HL-60 (cell line): ENCODE measurements around the gene GALNS.

Experiments
- DNase-seq, 2 experiments: peaks; one replicate each; pipeline ENCODE4 v3.0.0-alpha.2; 2010 to 2020; ENCODE audit warnings: low read depth in 1 of 2, low spot score in 1 of 2
- H3K27ac ChIP-seq: fragments of 250-450 bp; sonication (Bioruptor Pico); replicated peaks from 2 replicates; pipeline ENCODE4 v1.5.1; 2020; ENCODE audit warnings: mild to moderate bottlenecking, moderate library complexity
- H3K27me3 ChIP-seq: fragments of 250-450 bp; sonication (Bioruptor Pico); 2 replicates; pipeline ENCODE4 v1.5.1; 2021; ENCODE audit warnings: mild to moderate bottlenecking, moderate library complexity; ENCODE audit not compliant: insufficient read depth, poor library complexity, severe bottlenecking
- H3K4me3 ChIP-seq: replicated peaks from 2 replicates; pipeline ENCODE4 v1.5.1; 2011; ENCODE audit warnings: mild to moderate bottlenecking, control low read depth, low read length; ENCODE audit not compliant: insufficient read depth
- CTCF ChIP-seq: IDR thresholded peaks from one replicate; pipeline ENCODE4 v1.5.1; 2011; ENCODE audit warnings: low read length, control low read depth, inconsistent platforms; ENCODE audit not compliant: insufficient read depth
- GABPA ChIP-seq: IDR thresholded peaks from 2 replicates; pipeline ENCODE4 v1.6.1; 2012; ENCODE audit warnings: low read depth
- POLR2AphosphoS5 ChIP-seq: IDR thresholded peaks from 2 replicates; pipeline ENCODE4 v1.6.1; 2012; ENCODE audit warnings: low read depth
- REST ChIP-seq: IDR thresholded peaks from 2 replicates; pipeline ENCODE4 v1.6.1; 2012; ENCODE audit warnings: low read depth; ENCODE audit not compliant: insufficient replicate concordance
- SPI1 ChIP-seq: IDR thresholded peaks from 2 replicates; pipeline ENCODE4 v1.6.1; 2012; ENCODE audit warnings: low read depth, mild to moderate bottlenecking, borderline replicate concordance

GALNS gene

GRCh38 chr16:88886420-88886844 lies 29.7 kb upstream of the GALNS start:
- Histone ChIP-seq H3K4me3 (no peak overlapping the region), H3K27me3 (no peaks in the 10 kb centered on the region), H3K27ac (no peak overlapping the region)
- no peak for DNase-seq
- TF ChIP-seq REST (no peak), GABPA (no peak), POLR2AphosphoS5 (no peak), SPI1 (no peak), CTCF (no peak)

DNA sequence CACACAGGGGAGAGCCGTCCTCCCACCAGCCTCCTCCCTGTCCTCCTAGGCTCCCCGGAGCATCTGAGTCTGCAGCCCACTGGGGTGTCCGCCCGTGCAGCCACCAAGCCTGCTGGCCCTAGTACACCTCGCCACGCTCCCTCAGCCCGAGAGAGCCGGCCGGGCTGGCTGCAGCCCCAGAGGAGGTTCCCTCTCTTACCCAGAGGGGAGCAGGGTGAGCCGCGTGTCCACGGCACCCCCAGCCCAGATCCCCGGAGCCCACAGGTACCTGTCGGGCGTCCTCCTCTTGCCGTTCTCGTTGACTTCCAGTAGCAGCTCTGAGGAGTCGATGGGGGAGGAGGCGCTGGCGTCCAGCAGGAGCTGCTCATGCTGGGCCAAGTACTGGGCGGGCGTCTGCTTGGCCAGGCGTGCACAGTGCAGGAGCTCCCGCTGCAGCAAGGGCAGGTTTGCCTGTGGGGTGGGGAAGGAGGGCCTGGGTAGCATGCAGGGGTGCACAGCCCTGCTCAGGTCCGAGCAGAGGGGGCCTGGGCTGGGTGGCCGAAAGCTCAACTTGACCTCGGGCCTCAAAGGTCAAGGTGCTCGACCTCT lies 29.0 kb upstream of the GALNS start:
- no peak for TF ChIP-seq SPI1
- TF ChIP-seq REST = no peak
- TF ChIP-seq CTCF = no peak
- no peak for TF ChIP-seq GABPA
- TF ChIP-seq POLR2AphosphoS5 = no peak
- no peak for DNase-seq

DNA sequence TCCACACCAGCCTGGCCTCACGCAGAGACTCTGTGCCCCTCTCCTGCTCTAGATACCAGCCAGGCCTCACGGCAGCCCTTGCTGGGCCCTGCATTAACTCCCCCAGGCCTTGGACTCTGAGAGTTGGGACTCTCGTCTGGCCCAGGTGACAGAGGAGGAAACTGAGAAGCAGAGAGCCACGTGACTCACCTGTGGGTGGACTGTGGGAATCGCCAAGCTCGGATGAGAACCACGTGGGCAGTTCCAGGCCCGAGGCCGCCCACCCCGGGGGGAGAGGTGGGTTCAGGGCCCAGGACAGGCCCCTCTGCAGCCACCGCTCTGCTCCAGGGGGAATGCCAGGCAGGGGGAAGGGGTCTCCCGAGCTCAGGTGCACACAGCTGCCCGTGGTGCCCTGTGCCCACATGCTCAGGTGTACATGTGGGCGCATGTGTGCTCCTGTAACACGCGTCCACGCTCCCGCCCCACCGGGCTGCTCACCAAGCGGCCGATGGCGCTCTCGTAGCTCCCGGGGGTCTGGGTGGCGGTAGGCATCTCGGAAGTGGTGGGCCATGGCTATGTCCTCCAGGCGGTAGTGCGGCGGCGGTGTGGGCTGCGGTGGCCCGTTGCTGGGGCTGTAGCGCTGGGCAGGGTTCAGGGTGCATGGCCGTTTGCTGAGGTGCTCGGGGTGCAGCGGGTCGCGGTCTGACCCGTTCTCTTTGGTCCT lies 28.0 kb upstream of the GALNS start:
- H3K27me3 ChIP-seq = no peaks in the 10 kb centered on the region

More for the DNA sequence above, 29.0 kb upstream of the GALNS start:
- H3K27me3 ChIP-seq = no peaks in the 10 kb centered on the region
- H3K27ac ChIP-seq = no peak overlapping the region
- H3K4me3 ChIP-seq = no peak overlapping the region

More for the DNA sequence above, 28.0 kb upstream of the GALNS start:
- no peak overlapping the region for H3K27ac ChIP-seq
- TF ChIP-seq REST (no peak), CTCF (no peak), GABPA (no peak), POLR2AphosphoS5 (no peak), SPI1 (no peak)
- H3K4me3 ChIP-seq = no peak overlapping the region
- no peak for DNase-seq
